Gastrocnemius medialis (tissue), 4 donors: ENCODE results near the gene MAPK8. TPM values are rescaled to one million over a fixed set of nuclear protein-coding genes. Genes with fewer than 3 reads are reported as not detected.

Experiments
- ATAC-seq, 2 donors: fragments of 150-250 bp; one replicate each; pipeline ENCODE4 v1.9.1; 2016
- DNase-seq, 2 donors: peaks; one replicate each; pipeline ENCODE4 v3.0.0-alpha.2; 2019
- H3K27ac ChIP-seq, 4 donors: fragments of 200-600 bp; sonication (generic); 1 replicate in 1 of 4; 2 replicates in 3 of 4; pipeline ENCODE4 v1.5.1; 2016 to 2018; ENCODE audit warnings: mild to moderate bottlenecking in 2 of 4, moderate library complexity in 1 of 4
- H3K27me3 ChIP-seq, 3 donors: fragments of 200-600 bp; sonication (generic) in 2 of 3; 1 replicate in 1 of 3; 2 replicates in 2 of 3; pipeline versions ENCODE4 v1.5.1 to v1.6.0; 2016 to 2019; ENCODE audit warnings: mild to moderate bottlenecking in 1 of 3, moderate library complexity in 1 of 3
- H3K36me3 ChIP-seq, 2 donors: fragments of 200-600 bp; sonication (generic) in 1 of 2; one replicate each; pipeline ENCODE4 v1.5.1; 2017 to 2018
- H3K4me1 ChIP-seq, 2 donors: fragments of 200-600 bp; sonication (generic) in 1 of 2; one replicate each; pipeline ENCODE4 v1.5.1; 2016 to 2017; ENCODE audit warnings: mild to moderate bottlenecking in 2 of 2
- H3K4me3 ChIP-seq, 4 donors: fragments of 200-600 bp; sonication (generic) in 3 of 4; 1 replicate in 1 of 4; 2 replicates in 3 of 4; pipeline ENCODE4 v1.5.1; 2016 to 2019; ENCODE audit warnings: mild to moderate bottlenecking in 2 of 4
- H3K9me3 ChIP-seq, 3 donors: fragments of 200-600 bp; sonication (generic) in 2 of 3; 1 replicate in 1 of 3; 2 replicates in 2 of 3; pipeline ENCODE4 v1.5.1; 2016 to 2019
- POLR2A ChIP-seq, 2 donors: fragments of 450-650 bp; IDR thresholded peaks; one replicate each; pipeline ENCODE4 v1.6.1; 2017; ENCODE audit warnings: antibody characterized with exemption in 2 of 2, mild to moderate bottlenecking in 2 of 2, moderate library complexity in 2 of 2
- in situ Hi-C, 4 donors: fragments of 200-750 bp; cut with MboI; loops; one replicate each; pipeline versions ENCODE4 v1.15.0 to v1.8.0; 2017; ENCODE audit warnings: low sequenced_read_pairs in 4 of 4
- intact Hi-C: fragments of 100-400 bp; cut with DNase I; formaldehyde crosslinking; loops from one replicate; pipeline ENCODE4 v1.15.1; 2023; ENCODE audit warnings: low total_unique reads
- total RNA-seq, 4 donors: library from RNA; depleted of rRNA; stranded (reverse); fragments of >200 nt; gene quantifications; one replicate each; pipeline versions ENCODE4 v1.1.0 to v1.2.3, GENCODE V29; 2016
- TF ChIP-seq, protein P1 (sequence below), 5 experiments: fragments of 450-650 bp in 3 of 5; fragments of 200-600 bp in 2 of 5; sonication (generic) in 2 of 5; IDR thresholded peaks in 4 of 5; conservative IDR thresholded peaks in 1 of 5; 1 replicate in 4 of 5; 2 replicates in 1 of 5; pipeline ENCODE4 v1.5.1; 2016 to 2019; ENCODE audit warnings: antibody characterized with exemption in 5 of 5, mild to moderate bottlenecking in 3 of 5, moderate library complexity in 3 of 5

Gene MAPK8
- total RNA-seq, 4 donors from 2014 or later = 25.6 to 52.1 (median 35.4) TPM

DNA sequence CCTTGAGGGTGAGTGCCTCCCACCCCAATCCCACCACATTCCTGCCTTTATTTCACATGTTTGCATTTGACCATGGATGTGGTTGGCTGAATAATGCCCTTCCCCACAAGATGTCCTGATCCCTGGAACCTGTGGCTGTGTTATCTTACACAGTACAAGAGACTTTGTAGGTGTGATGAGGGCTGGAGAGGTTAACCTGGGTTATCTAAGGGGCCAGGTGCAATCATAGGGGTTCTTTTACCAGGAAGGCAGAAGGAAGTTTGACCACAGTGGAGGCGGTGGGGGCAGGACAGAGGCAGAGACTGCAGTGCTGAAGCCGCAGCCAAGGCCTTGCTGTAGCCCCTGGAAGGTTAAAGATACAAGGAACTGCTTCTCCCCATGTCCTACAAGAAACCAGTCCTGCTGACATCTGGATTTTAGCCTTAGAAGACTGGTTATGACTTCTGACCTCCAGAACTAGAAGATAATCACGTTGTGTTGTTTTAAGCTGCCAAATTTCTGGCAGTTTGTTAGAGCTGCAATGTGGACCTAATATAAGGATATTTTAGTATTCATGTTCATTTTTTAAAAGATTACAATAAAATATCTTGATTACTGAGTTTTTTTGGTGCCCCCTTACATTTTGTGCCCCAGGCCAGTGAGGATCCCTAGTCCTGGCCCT lies 161.8 kb downstream of the MAPK8 start:
- intact Hi-C loops = no loop called here
- Histone ChIP-seq H3K4me3 (no peak overlapping the region), H3K27me3 (no peaks in the 10 kb centered on the region), H3K9me3 (no peaks in the 10 kb centered on the region), H3K36me3 (no peaks in the 10 kb centered on the region), H3K27ac (no peak overlapping the region), H3K4me1 (peaks cover 13% of the 10 kb centered on the region in 2 donors)
- in situ Hi-C loops = no loop called here
- ATAC-seq = no peak
- no peak for DNase-seq
- TF ChIP-seq, protein P1, sequence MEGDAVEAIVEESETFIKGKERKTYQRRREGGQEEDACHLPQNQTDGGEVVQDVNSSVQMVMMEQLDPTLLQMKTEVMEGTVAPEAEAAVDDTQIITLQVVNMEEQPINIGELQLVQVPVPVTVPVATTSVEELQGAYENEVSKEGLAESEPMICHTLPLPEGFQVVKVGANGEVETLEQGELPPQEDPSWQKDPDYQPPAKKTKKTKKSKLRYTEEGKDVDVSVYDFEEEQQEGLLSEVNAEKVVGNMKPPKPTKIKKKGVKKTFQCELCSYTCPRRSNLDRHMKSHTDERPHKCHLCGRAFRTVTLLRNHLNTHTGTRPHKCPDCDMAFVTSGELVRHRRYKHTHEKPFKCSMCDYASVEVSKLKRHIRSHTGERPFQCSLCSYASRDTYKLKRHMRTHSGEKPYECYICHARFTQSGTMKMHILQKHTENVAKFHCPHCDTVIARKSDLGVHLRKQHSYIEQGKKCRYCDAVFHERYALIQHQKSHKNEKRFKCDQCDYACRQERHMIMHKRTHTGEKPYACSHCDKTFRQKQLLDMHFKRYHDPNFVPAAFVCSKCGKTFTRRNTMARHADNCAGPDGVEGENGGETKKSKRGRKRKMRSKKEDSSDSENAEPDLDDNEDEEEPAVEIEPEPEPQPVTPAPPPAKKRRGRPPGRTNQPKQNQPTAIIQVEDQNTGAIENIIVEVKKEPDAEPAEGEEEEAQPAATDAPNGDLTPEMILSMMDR (IDR thresholded peaks at IDR 0.05 in 4 of 5, conservative IDR thresholded peaks at IDR 0.05 in 1 of 5) = no peak
- TF ChIP-seq POLR2A (IDR thresholded peaks at IDR 0.05) = no peak

DNA sequence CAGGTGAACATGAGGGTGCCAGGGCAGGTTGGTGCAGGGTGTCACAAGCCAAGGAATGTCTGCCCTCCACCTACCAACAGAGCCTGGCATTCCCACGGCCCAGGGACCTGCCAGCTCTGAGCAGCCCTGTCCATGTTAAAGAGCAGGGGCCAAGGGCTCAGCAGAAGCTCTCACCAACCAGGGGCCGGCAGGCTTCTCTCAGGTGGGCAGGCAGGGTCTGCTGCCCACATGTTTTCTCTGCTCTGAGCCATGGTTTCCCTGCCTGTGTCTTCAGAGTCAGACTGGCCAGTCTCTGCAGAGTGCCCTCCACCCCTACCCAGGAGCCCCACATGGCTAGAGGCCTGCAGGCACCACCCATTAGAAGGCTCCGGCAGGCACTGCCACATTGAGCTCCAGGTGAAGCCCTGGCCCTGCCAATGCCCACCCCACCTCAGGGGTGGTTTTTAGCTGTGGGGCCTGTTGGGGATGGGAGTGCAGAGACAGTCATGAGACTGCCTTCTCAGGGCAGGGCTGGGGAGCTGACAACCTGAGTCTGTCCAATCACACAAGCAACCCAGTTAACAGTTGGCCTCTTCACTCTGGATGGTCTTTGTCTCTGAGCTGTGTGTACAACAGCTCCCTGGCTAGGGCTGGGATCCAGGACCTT lies 162.5 kb downstream of the MAPK8 start:
- Histone ChIP-seq H3K9me3 (no peaks in the 10 kb centered on the region), H3K4me3 (no peak overlapping the region), H3K27ac (no peak overlapping the region), H3K36me3 (no peaks in the 10 kb centered on the region), H3K27me3 (no peaks in the 10 kb centered on the region), H3K4me1 (peaks cover 13% of the 10 kb centered on the region in 2 donors)
- in situ Hi-C loops (no loop called here), intact Hi-C loops (no loop called here)
- no peak for ATAC-seq
- DNase-seq = no peak
- TF ChIP-seq, protein P1 (IDR thresholded peaks at IDR 0.05 in 4 of 5, conservative IDR thresholded peaks at IDR 0.05 in 1 of 5) = no peak
- no peak for TF ChIP-seq POLR2A (IDR thresholded peaks at IDR 0.05)

DNA sequence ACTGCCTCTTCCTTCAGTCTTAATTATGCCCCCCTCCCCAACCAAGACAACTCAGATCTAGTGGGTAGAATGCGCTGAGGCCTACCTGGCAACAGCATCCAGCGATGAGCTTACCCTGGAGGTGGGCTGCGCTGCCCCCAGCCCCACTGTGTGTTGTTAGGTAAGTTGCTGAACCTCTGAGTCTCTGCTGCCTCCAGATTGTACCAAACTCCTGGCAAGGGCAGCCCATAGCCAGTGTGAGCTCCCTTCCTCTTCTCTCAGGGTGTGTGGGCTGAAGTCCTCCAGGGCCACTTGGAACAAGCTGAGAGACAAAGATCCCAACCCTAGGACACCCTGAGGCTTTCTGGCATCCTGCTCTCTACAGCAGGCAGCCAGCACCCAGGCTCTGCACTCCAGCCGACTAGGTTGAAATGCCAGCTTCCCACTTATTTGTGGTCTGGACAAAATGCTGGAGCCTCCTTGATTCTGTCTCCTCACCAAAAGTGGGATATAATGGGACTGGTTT lies 163.1 kb downstream of the MAPK8 start:
- intact Hi-C loops (no loop called here), in situ Hi-C loops (no loop called here)
- no peak for DNase-seq

DNA sequence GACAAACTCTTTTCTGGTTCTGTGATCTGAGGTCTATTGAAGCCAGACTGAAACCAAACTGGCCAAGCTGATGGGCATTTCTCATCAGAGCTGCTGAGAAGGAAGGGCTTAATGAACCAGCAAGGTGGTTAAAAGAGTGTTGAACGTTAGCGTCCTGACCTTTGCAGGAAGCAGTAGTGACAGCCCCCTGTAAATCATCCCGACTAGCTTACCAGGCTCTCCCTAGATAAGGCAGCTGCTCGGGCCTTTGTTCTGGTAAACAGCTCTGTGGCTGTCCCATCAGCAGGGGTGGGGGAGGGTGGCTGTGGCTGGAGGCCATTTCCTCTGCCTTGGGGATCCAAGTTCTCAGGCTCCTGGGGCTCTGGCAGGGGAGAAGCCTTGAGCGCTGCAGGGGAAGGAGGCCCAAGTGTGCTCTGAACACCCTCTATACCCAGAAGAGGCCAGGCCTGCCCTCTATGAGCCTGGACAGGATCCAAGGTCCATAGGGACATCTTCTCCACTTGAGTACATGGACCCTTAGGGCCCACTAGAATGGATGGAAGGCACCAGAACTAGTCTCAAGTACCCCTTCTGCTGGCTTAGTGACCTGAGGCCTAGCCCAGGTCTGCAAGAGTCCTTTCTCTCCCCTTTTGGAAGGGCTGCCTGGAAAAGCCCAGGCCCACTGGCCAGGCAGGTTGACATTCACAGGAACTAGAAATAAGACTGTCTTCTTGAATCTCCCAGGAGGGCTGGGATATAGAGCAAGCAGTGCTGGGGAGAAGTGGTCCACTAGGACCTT lies 163.8 kb downstream of the MAPK8 start:
- TF ChIP-seq POLR2A (IDR thresholded peaks at IDR 0.05) = no peak
- TF ChIP-seq, protein P1 (IDR thresholded peaks at IDR 0.05 in 4 of 5, conservative IDR thresholded peaks at IDR 0.05 in 1 of 5) = no peak
- no peaks in the 10 kb centered on the region for H3K27me3 ChIP-seq
- H3K4me3 ChIP-seq = no peak overlapping the region
- in situ Hi-C loops (no loop called here), intact Hi-C loops (no loop called here)
- H3K36me3 ChIP-seq = no peaks in the 10 kb centered on the region
- DNase-seq = no peak
- peaks cover 8% of the 10 kb centered on the region in 2 donors for H3K4me1 ChIP-seq
- no peaks in the 10 kb centered on the region for H3K9me3 ChIP-seq
- no peak for ATAC-seq
- no peak overlapping the region for H3K27ac ChIP-seq

More for the DNA sequence above, 163.1 kb downstream of the MAPK8 start:
- Histone ChIP-seq H3K27me3 (no peaks in the 10 kb centered on the region), H3K4me1 (peaks cover 13% of the 10 kb centered on the region in 2 donors), H3K36me3 (no peaks in the 10 kb centered on the region), H3K27ac (no peak overlapping the region), H3K4me3 (no peak overlapping the region), H3K9me3 (no peaks in the 10 kb centered on the region)
- ATAC-seq = no peak
- TF ChIP-seq, protein P1 (IDR thresholded peaks at IDR 0.05 in 4 of 5, conservative IDR thresholded peaks at IDR 0.05 in 1 of 5) = no peak
- no peak for TF ChIP-seq POLR2A (IDR thresholded peaks at IDR 0.05)
